Mesenchymal stem cell (in vitro differentiated cells and primary cell): Measurements from ENCODE around the gene PHF2.
A peak's percentile ranks its signal among the peaks of the same experiment; 100 is the strongest.

Source experiments
- DNase-seq: peaks from one replicate; pipeline ENCODE4 v3.0.0-alpha.2; 2013
- H2AFZ ChIP-seq: one replicate; pipeline ENCODE4 v1.6.1; 2013; ENCODE audit warnings: low read depth, mild to moderate bottlenecking, control low read depth, inconsistent platforms, low read length, moderate library complexity
- H2AK5ac ChIP-seq: 2 replicates; pipeline ENCODE4 v1.6.1; 2013; ENCODE audit warnings: low read length, moderate library complexity, mild to moderate bottlenecking, inconsistent platforms; ENCODE audit not compliant: severe bottlenecking
- H2BK120ac ChIP-seq: one replicate; pipeline ENCODE4 v1.6.1; 2013; ENCODE audit warnings: low read depth, mild to moderate bottlenecking, inconsistent platforms, low read length, moderate library complexity
- H2BK12ac ChIP-seq, 2 experiments: one replicate each; pipeline ENCODE4 v1.6.1; 2013; ENCODE audit warnings: inconsistent platforms in 2 of 2, low read length in 2 of 2, mild to moderate bottlenecking in 2 of 2, moderate library complexity in 2 of 2, control low read depth in 1 of 2
- H2BK15ac ChIP-seq: one replicate; pipeline ENCODE4 v1.6.1; 2013; ENCODE audit warnings: mild to moderate bottlenecking, low read depth, inconsistent platforms; ENCODE audit not compliant: poor library complexity, severe bottlenecking
- H2BK5ac ChIP-seq: 2 replicates; pipeline ENCODE4 v1.6.1; 2013; ENCODE audit warnings: low read depth, mild to moderate bottlenecking, low read length, control low read depth, inconsistent platforms; ENCODE audit not compliant: poor library complexity, severe bottlenecking
- H3K14ac ChIP-seq, 2 experiments: one replicate each; pipeline ENCODE4 v1.6.1; 2013; ENCODE audit warnings: inconsistent platforms in 2 of 2, low read length in 2 of 2, control low read depth in 1 of 2, mild to moderate bottlenecking in 1 of 2, moderate library complexity in 1 of 2
- H3K18ac ChIP-seq, 2 experiments: one replicate each; pipeline ENCODE4 v1.6.1; 2013; ENCODE audit warnings: inconsistent platforms in 2 of 2, low read length in 2 of 2, control low read depth in 1 of 2, low read depth in 1 of 2, mild to moderate bottlenecking in 1 of 2
- H3K23ac ChIP-seq, 2 experiments: one replicate each; pipeline ENCODE4 v1.6.1; 2013; ENCODE audit warnings: inconsistent platforms in 2 of 2, low read length in 2 of 2, mild to moderate bottlenecking in 2 of 2, moderate library complexity in 2 of 2, control low read depth in 1 of 2
- H3K27ac ChIP-seq: 2 replicates; pipeline ENCODE4 v1.5.1; 2013; ENCODE audit warnings: mild to moderate bottlenecking, moderate library complexity, low read length, control low read depth, inconsistent platforms; ENCODE audit not compliant: poor library complexity, severe bottlenecking
- H3K27me3 ChIP-seq, 2 experiments: 2 replicates each; pipeline versions ENCODE4 v1.6.1 to v1.7.0; 2013; ENCODE audit warnings: low read length in 2 of 2, mild to moderate bottlenecking in 2 of 2, moderate library complexity in 2 of 2, control low read depth in 1 of 2, inconsistent platforms in 1 of 2; ENCODE audit not compliant: control insufficient read depth in 1 of 2, insufficient read depth in 1 of 2
- H3K36me3 ChIP-seq, 2 experiments: 2 replicates each; pipeline versions ENCODE4 v1.6.1 to v1.7.0; 2013; ENCODE audit warnings: low read length in 2 of 2, control low read depth in 1 of 2, inconsistent platforms in 1 of 2, low read depth in 1 of 2, mild to moderate bottlenecking in 1 of 2; ENCODE audit not compliant: insufficient read depth in 2 of 2, control insufficient read depth in 1 of 2
- H3K4ac ChIP-seq, 2 experiments: one replicate each; pipeline ENCODE4 v1.6.1; 2013; ENCODE audit warnings: inconsistent platforms in 2 of 2, low read length in 2 of 2, mild to moderate bottlenecking in 2 of 2, moderate library complexity in 2 of 2, control low read depth in 1 of 2, low read depth in 1 of 2
- H3K4me1 ChIP-seq: 2 replicates; pipeline ENCODE4 v1.6.1; 2013; ENCODE audit warnings: low read depth, low read length, control low read depth; ENCODE audit not compliant: control insufficient read depth, insufficient read depth
- H3K4me2 ChIP-seq: 2 replicates; pipeline ENCODE4 v1.6.1; 2013; ENCODE audit warnings: low read length, mild to moderate bottlenecking, inconsistent platforms; ENCODE audit not compliant: poor library complexity, severe bottlenecking
- H3K4me3 ChIP-seq, 2 experiments: 2 replicates each; pipeline versions ENCODE4 v1.5.1 to v1.7.0; 2013; ENCODE audit warnings: low read length in 2 of 2, mild to moderate bottlenecking in 2 of 2, control low read depth in 1 of 2, low read depth in 1 of 2; ENCODE audit not compliant: insufficient read depth in 1 of 2
- H3K79me1 ChIP-seq: replicated peaks from 2 replicates; pipeline ENCODE4 v1.6.1; 2013; ENCODE audit warnings: mild to moderate bottlenecking, control low read depth, low read length, inconsistent platforms; ENCODE audit not compliant: poor library complexity, severe bottlenecking
- H3K9ac ChIP-seq: 2 replicates; pipeline ENCODE4 v1.7.0; 2013; ENCODE audit warnings: mild to moderate bottlenecking, low read length, moderate library complexity
- H3K9me3 ChIP-seq: 2 replicates; pipeline ENCODE4 v1.7.0; 2013; ENCODE audit warnings: mild to moderate bottlenecking, low read length; ENCODE audit not compliant: control insufficient read depth
- H4K8ac ChIP-seq: one replicate; pipeline ENCODE4 v1.6.1; 2013; ENCODE audit warnings: inconsistent platforms, mild to moderate bottlenecking, low read length, moderate library complexity
- H4K91ac ChIP-seq: one replicate; pipeline ENCODE4 v1.6.1; 2013; ENCODE audit warnings: mild to moderate bottlenecking, low read length, inconsistent platforms
- WGBS: methylation state at CpG from one replicate; pipeline ENCODE4 v1.1.7; 2013; ENCODE audit warnings: mixed read lengths; 5-methylcytosine and 5-hydroxymethylcytosine counted together

Gene PHF2

GRCh38 chr9:93591301-93592007 lies 15.1 kb downstream of the PHF2 start:
- WGBS, result 89% methylated on average over 11 of the region's 13 CpGs
- H4K8ac ChIP-seq, result no peak overlapping the region
- peak overlapping the region; percentile 3 for H4K91ac ChIP-seq
- no peak overlapping the region for H2AFZ ChIP-seq
- no peak overlapping the region for H3K14ac ChIP-seq
- H3K23ac ChIP-seq, result peak overlapping the region in 1 of 2 experiments; percentile 67
- no peaks in the 10 kb centered on the region for H3K9me3 ChIP-seq
- no peak overlapping the region for H3K4me3 ChIP-seq
- no peak overlapping the region for H3K9ac ChIP-seq
- no peak overlapping the region for H3K18ac ChIP-seq
- peak overlapping the region in 1 of 2 experiments; percentile 13 for H3K4ac ChIP-seq
- peaks cover 0 to 14% of the 10 kb centered on the region in 2 experiments for H3K36me3 ChIP-seq
- H2BK120ac ChIP-seq, result no peak overlapping the region
- H3K4me2 ChIP-seq, result no peak overlapping the region
- H3K27ac ChIP-seq, result no peak overlapping the region
- no peak overlapping the region for H2BK12ac ChIP-seq
- DNase-seq, result no peak
- H3K27me3 ChIP-seq, result no peaks in the 10 kb centered on the region
- no peak overlapping the region for H2BK5ac ChIP-seq
- peak overlapping the region; percentile 37 for H2AK5ac ChIP-seq
- peaks cover 61% of the 10 kb centered on the region for H3K79me1 ChIP-seq
- H3K4me1 ChIP-seq, result peaks cover 25% of the 10 kb centered on the region
- no peak overlapping the region for H2BK15ac ChIP-seq

DNA sequence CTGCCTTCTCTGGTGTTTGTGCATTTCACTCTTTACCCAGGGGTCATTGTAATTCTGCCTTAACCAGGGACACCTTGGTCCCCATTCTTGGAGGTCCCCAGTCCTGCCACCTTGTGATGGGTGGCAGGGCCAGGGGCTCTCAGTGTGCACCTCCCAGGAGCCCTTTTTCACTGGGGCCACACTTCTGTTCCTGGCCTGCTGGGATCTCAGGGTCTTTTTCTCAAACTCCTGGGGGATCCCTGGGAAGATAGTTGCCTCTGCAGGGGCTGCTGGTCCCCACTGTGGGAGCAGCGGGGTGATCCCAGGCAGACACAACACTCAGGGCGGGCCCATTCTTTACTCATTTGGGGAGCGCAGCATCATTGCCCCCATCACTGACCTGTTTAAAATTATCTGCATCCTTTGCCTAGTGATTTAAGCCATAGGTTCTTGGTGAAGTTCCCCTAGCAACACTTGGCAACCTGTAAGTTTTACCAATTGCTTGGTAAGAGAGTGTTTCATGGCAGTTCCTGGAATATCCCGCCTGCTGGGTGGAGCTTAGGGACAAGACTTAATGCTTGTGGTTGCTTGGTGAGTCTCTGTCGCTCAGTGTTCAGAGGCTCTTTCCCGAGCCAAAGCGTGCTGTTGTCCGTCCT lies 15.7 kb downstream of the PHF2 start:
- Histone ChIP-seq H4K8ac (no peak overlapping the region), H3K23ac (no peak overlapping the region), H2AFZ (no peak overlapping the region), H3K79me1 (peaks cover 56% of the 10 kb centered on the region), H3K4me2 (no peak overlapping the region), H3K4ac (peak overlapping the region in 1 of 2 experiments; percentile 13), H3K4me1 (peaks cover 22% of the 10 kb centered on the region), H4K91ac (peak overlapping the region; percentile 3), H3K14ac (no peak overlapping the region), H2BK15ac (no peak overlapping the region), H2BK120ac (no peak overlapping the region), H3K27me3 (no peaks in the 10 kb centered on the region), H3K9ac (no peak overlapping the region), H2BK5ac (no peak overlapping the region), H2BK12ac (no peak overlapping the region), H3K9me3 (no peaks in the 10 kb centered on the region), H2AK5ac (no peak overlapping the region), H3K18ac (no peak overlapping the region), H3K4me3 (no peak overlapping the region), H3K36me3 (peaks cover 0 to 10% of the 10 kb centered on the region in 2 experiments), H3K27ac (no peak overlapping the region)
- no peak for DNase-seq
- WGBS, result 94% methylated on average over 7 of the region's 8 CpGs

DNA sequence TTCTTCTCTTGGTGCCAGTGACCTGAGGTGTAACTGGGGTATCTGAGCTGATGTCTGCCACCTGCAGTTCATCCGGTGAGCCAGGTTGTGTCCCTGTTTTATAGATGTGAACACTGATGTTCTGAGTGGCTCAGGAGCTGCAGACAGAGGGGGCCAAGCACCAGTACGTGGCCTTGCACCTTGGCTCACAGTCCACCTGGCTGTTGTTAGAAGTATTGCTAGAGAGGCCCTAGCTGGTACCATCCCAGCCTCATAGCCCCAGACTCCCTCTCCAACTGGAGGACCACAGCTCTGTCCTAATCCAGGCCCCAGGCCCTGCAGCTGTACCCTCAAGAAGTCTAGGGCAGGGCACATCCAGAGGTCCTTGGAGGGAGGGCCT lies 16.2 kb downstream of the PHF2 start:
- no peaks in the 10 kb centered on the region for H3K9me3 ChIP-seq
- H3K36me3 ChIP-seq, result peaks cover 0 to 10% of the 10 kb centered on the region in 2 experiments
- H2BK120ac ChIP-seq, result no peak overlapping the region
- no peak overlapping the region for H3K4ac ChIP-seq
- peaks cover 25% of the 10 kb centered on the region for H3K4me1 ChIP-seq
- H3K4me2 ChIP-seq, result no peak overlapping the region
- H3K14ac ChIP-seq, result no peak overlapping the region
- H3K18ac ChIP-seq, result no peak overlapping the region
- DNase-seq, result no peak
- H2BK5ac ChIP-seq, result no peak overlapping the region
- no peak overlapping the region for H2BK12ac ChIP-seq
- no peaks in the 10 kb centered on the region for H3K27me3 ChIP-seq
- H2AFZ ChIP-seq, result no peak overlapping the region
- H3K79me1 ChIP-seq, result peaks cover 56% of the 10 kb centered on the region
- 70% methylated on average over 2 of the region's 2 CpGs for WGBS
- no peak overlapping the region for H3K4me3 ChIP-seq
- H3K9ac ChIP-seq, result peak overlapping the region; percentile 29
- H3K23ac ChIP-seq, result no peak overlapping the region
- no peak overlapping the region for H4K91ac ChIP-seq
- H2AK5ac ChIP-seq, result no peak overlapping the region
- no peak overlapping the region for H3K27ac ChIP-seq
- H4K8ac ChIP-seq, result no peak overlapping the region
- H2BK15ac ChIP-seq, result no peak overlapping the region

GRCh38 chr9:93593144-93593658 lies 16.8 kb downstream of the PHF2 start:
- WGBS, result 91% methylated on average over 2 of the region's 2 CpGs
- Histone ChIP-seq H3K36me3 (peaks cover 0 to 7% of the 10 kb centered on the region in 2 experiments), H3K4ac (no peak overlapping the region), H3K27me3 (no peaks in the 10 kb centered on the region), H2BK12ac (no peak overlapping the region), H2BK5ac (no peak overlapping the region), H2BK120ac (no peak overlapping the region), H2AFZ (no peak overlapping the region), H3K79me1 (peaks cover 56% of the 10 kb centered on the region), H3K4me1 (peaks cover 25% of the 10 kb centered on the region), H4K8ac (no peak overlapping the region), H3K27ac (no peak overlapping the region), H3K9me3 (no peaks in the 10 kb centered on the region), H3K9ac (peak overlapping the region; percentile 29), H3K4me2 (no peak overlapping the region), H3K23ac (no peak overlapping the region), H4K91ac (no peak overlapping the region), H3K14ac (no peak overlapping the region), H2BK15ac (no peak overlapping the region), H3K4me3 (no peak overlapping the region), H3K18ac (no peak overlapping the region), H2AK5ac (no peak overlapping the region)
- no peak for DNase-seq
